GM19463 (cell line): ENCODE results near the gene HOXC10.

Experiments
- ATAC-seq: cut with Tn5 transposase; IDR thresholded peaks from one replicate; pipeline ENCODE4 v1.9.1; 2021; ENCODE audit warnings: mild to moderate bottlenecking, moderate library complexity; ENCODE audit not compliant: unreplicated experiment

HOXC10 gene

GRCh38 chr12:53984901-53985691 lies at the start of gene HOXC10:
Gene HOXC10, plus strand, starts transcription at chr12:53985146. Its CDS starts 114 bp downstream, at chr12:53985260.
- peak; percentile 50 for ATAC-seq

GRCh38 chr12:53935383-53936341 lies 49.3 kb upstream of the HOXC10 start:
- no peak for ATAC-seq

DNA sequence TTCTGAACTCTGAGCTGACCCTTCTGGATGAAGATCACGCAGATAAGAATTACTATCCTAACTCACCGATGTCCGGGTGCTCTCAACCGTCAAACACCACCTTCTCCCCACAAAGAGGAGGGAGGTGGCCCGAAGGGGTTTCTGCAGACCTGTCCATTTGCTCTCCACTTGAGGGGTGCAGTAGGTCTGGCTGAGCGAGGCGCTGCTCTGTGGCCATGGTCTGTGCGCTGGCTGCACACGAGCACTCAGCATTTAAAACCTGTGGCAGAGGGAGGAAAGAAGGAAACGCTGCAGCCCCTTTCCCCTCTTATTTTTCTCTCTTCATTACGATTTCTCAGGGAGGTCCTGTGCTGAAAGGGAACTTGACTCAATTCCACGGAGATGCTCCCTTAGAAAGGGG lies 47.8 kb upstream of the HOXC10 start:
- ATAC-seq: no peak

- no peak for ATAC-seq
Measured at GRCh38 chr12:53937596-53938325, 47.2 kb upstream of the HOXC10 start.

GRCh38 chr12:53938326-53939140 lies 46.4 kb upstream of the HOXC10 start, which contains the start of gene HOXC13:
Gene HOXC13, plus strand, starts transcription at chr12:53938831. Its CDS starts 76 bp downstream, at chr12:53938907.
- ATAC-seq: no peak

- ATAC-seq: no peak
Measured at GRCh38 chr12:53939141-53940108, 45.5 kb upstream of the HOXC10 start.

GRCh38 chr12:53940443-53941014 lies 44.4 kb upstream of the HOXC10 start:
- ATAC-seq: no peak

DNA sequence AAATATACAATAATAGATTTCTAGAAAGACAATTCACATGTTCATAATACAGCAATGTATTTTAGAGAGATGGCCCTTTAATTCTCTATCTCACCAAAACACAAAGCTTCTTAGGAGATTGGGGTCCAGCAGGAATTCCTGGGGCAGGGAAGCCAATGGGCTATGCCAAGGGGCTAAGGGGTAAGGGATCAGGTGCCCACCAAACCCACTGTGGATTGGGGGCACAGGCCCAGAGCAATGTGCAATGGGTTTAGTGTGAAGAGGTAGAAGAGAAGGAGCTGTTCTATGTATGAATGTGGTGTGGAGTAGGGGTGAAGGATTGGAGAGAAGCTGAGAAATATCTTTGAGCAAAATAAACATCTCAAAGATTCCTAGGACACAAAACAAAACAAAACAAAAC lies 43.8 kb upstream of the HOXC10 start:
- ATAC-seq: no peak

DNA sequence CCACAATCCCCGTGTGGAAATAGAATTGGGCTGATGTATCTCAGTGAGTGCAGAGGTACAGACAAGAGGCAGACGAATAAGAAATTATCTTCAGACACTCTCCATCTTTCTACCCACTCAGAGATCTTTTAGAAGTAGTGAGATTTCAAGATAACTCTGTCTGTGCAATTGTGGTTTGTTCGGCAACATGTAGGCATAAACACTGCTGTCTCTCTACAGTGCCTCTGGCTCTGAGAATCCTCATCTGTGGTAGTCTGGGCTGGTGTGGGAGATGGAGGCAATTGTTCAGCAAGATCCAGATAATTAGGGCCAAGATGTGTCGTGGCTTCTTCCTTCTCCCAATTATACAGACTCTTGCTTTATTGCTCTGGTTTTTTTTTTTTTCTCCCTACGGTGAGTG lies 43.2 kb upstream of the HOXC10 start:
- no peak for ATAC-seq

GRCh38 chr12:53942467-53942997 lies 42.4 kb upstream of the HOXC10 start:
- ATAC-seq: no peak

GRCh38 chr12:53944209-53944608 lies 40.7 kb upstream of the HOXC10 start:
- no peak for ATAC-seq

- no peak for ATAC-seq
Measured at GRCh38 chr12:53944907-53945847, 39.8 kb upstream of the HOXC10 start.

GRCh38 chr12:53947743-53948142 lies 37.2 kb upstream of the HOXC10 start:
- no peak for ATAC-seq

GRCh38 chr12:53948650-53949593 lies 36.0 kb upstream of the HOXC10 start:
- ATAC-seq: no peak

DNA sequence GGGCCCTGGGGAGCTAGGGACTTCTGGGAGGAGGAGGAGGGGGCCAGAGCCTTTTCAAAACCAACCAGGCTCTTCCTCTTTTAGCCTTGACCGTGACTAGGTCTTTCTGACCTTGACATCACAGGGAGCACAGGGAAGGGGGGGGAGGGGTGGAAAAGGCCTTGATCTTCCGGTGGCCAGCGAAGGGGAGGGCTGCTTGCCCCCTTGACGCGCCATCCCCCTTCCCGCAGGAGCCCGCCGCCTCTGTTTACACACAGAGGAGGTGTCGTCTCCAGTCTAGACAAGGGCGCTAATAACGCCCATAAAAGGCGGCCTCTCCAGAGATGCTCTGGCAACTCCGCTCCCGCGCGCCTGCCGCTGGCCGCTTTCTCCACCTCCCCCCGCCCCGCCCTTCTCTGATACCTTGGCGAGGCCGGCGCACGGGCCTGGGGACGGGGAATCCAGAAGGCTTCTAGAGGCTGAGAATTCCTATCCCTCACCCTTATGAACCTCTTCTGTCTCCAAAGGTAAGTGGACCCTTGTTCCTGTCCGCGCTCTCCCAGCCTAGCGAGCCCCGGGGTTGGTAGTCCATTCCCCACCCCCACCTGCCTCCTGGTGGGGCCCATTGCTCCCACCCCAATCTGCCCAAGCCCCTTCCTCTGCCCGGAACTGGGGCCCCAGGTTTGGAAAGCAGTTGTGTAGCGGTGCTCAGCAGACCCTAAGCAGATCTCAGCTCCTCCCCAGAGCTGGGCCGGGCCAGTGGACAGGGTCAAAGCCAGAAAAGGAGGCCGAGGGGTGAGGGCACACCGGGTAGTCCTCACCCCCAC lies 35.1 kb upstream of the HOXC10 start:
- no peak for ATAC-seq
